GM12892 (cell line): Measurements from ENCODE around the gene SLC17A9.

Experiments used
- POLR2A ChIP-seq: IDR thresholded peaks from 2 replicates; pipeline ENCODE4 v1.6.1; 2011; ENCODE audit warnings: low read depth, low read length, control low read depth
- POLR2AphosphoS5 ChIP-seq: IDR thresholded peaks from 2 replicates; pipeline ENCODE4 v1.6.1; 2011; ENCODE audit warnings: low read depth, low read length, control low read depth
- TAF1 ChIP-seq: IDR thresholded peaks from 2 replicates; pipeline ENCODE4 v1.6.1; 2011; ENCODE audit warnings: low read depth, mild to moderate bottlenecking, control low read depth, low read length, borderline replicate concordance

DNA sequence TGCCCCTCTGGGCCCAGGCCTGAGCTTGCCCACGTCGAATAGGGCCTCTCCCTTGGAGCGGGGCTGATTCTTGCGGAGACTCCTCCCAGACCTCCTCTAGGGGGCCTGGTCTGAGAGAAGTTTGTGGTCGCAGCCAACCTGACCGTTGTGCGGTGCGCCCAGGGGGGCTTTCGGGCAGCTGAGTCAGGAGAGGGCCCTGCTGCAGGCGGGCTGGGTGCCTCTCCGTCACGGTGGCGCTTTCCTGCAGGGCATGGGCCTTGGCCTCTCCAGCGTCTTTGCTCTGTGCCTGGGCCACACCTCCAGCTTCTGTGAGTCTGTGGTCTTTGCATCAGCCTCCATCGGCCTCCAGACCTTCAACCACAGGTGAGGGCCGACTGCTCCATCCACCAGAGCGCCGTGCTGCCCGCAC, 12.9 kb downstream of the SLC17A9 start:
- TF ChIP-seq POLR2A (no peak), POLR2AphosphoS5 (no peak), TAF1 (no peak)
